Stromal cell of bone marrow (primary cell): ENCODE results near the gene IFT172.
"Not testable (repeated sequence)": the region's sequence is repeated elsewhere in the genome, so short reads cannot be mapped to it uniquely, and the experiment has no call there.

Source experiments
- DNase-seq: peaks from one replicate; pipeline ENCODE4 v3.0.0-alpha.2; 2012; ENCODE audit warnings: low read depth

IFT172 gene, protein sequence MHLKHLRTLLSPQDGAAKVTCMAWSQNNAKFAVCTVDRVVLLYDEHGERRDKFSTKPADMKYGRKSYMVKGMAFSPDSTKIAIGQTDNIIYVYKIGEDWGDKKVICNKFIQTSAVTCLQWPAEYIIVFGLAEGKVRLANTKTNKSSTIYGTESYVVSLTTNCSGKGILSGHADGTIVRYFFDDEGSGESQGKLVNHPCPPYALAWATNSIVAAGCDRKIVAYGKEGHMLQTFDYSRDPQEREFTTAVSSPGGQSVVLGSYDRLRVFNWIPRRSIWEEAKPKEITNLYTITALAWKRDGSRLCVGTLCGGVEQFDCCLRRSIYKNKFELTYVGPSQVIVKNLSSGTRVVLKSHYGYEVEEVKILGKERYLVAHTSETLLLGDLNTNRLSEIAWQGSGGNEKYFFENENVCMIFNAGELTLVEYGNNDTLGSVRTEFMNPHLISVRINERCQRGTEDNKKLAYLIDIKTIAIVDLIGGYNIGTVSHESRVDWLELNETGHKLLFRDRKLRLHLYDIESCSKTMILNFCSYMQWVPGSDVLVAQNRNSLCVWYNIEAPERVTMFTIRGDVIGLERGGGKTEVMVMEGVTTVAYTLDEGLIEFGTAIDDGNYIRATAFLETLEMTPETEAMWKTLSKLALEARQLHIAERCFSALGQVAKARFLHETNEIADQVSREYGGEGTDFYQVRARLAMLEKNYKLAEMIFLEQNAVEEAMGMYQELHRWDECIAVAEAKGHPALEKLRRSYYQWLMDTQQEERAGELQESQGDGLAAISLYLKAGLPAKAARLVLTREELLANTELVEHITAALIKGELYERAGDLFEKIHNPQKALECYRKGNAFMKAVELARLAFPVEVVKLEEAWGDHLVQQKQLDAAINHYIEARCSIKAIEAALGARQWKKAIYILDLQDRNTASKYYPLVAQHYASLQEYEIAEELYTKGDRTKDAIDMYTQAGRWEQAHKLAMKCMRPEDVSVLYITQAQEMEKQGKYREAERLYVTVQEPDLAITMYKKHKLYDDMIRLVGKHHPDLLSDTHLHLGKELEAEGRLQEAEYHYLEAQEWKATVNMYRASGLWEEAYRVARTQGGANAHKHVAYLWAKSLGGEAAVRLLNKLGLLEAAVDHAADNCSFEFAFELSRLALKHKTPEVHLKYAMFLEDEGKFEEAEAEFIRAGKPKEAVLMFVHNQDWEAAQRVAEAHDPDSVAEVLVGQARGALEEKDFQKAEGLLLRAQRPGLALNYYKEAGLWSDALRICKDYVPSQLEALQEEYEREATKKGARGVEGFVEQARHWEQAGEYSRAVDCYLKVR (N-terminal part only)

DNA sequence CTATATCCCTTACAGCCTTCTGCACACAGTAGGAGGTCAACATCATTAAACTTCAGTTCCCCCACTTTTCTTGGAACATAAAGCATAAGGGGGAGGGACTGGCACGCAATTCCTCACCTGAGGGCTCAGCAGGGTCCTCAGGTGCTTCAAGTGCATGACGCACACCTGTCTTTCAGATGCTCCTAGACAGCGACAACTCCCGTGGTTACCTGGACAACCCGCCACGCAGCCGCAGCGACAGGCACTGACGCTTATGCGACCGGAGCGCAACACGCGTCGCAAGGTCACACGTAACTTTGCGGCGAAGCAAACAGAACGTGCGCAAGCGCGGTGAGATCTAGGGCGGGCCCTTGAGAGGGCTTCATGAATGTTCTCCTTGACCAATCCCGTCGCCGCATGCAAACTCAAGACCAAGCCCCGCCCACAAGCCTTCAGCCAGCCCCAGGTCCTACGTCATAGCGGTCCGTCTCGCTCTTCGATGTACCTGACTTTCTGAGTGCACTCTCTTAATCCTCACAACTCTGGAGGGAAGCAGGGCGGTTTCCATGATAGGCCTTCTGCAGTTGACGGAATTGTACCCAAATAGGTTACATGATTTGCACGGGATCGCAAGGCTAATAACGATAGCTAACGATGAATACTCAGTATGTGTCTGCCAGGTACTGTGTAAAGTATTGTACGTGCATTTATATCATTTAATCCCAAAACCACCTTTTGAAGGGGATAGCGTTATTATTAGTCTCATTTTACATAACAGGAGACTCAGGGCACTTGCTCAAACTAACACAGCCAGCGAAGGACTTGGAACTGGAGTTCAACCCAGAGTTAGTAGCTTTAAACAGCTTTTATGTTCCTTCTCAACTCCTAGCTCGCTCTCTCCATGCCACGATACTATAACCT, at the start of gene IFT172:
Gene IFT172, minus strand, starts transcription at position 246 of the 900 bp plus-strand sequence. Its CDS starts 90 bp downstream, at position 156.
- peak; percentile 97 for DNase-seq

DNA sequence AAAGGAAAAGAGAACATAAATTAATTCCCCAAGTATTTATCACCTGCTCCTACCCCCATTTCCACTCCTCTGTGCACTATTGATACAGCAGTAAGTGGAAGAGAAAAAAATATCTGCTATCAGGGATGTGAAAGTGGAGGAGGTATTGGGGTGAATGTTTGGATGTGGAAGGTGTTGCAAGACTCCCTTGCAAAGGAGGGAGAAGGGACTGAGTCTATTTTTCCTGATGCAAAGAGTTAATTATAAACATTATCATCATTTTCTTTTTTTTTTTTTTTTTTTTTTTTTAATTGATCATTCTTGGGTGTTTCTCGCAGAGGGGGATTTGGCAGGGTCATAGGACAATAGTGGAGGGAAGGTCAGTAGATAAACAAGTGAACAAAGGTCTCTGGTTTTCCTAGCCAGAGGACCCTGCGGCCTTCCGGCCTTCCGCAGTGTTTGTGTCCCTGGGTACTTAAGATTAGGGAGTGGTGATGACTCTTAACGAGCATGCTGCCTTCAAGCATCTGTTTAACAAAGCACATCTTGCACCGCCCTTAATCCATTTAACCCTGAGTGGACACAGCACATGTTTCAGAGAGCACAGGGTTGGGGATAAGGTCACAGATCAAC, 49.4 kb upstream of the IFT172 start:
- not testable (repeated sequence) for DNase-seq

DNA sequence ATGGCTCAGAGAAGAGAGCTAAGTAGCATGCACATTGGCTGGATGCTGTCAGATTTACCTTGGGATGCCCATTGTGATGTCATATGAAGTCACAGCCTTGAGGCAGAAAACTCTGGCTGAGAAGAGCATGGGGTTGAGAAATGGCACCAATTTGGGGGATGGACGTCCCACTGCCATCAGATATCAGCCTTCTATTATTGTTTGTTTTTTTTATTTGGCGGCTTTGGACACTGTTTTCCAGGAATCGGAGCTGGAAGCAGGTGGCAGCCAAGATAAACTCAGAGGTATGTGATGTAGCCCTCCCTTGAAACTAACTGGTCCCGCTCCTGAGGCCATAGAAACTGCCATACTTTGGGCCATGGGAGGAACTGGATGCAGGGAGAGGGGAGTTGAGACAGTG, 47.7 kb upstream of the IFT172 start:
- DNase-seq, result no peak

DNA sequence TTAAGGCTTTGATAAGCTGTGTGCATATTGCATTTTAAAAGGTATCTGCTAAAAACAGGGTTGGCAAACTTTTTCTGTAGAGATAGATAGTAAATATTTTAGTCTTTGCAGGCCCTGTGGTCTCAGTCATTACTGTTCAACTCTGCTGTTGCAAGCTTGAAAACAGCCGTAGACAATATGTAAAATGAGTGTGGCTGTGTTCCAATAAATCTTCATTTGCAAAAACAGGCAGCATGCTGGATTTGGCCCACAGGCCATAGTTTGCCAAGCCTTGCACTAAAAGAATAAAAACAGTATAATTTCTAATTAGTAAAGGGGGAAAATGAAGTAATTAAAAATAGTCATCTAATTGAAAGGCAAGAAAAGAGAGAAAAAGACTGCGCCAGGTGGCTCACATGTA, 42.4 kb upstream of the IFT172 start:
- DNase-seq, result no peak

DNA sequence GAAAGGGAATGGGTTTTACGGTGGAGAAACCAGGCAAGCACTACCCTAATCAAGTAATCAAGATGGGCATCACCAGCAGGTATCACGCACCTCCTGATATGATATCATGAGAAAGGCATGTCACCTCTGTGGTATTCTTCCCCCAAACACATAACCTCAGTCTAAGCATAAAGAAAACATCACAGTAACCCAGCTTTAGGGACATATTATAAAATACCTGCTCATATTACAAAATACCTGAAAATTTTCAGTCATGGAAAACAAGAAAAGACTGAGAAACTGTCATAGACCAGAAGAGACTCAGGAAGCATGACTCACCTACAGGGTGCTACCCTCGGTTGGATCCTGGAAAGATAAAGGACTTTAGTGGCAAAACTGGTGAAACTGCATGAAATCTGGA, 37.6 kb upstream of the IFT172 start:
- DNase-seq, result no peak

DNA sequence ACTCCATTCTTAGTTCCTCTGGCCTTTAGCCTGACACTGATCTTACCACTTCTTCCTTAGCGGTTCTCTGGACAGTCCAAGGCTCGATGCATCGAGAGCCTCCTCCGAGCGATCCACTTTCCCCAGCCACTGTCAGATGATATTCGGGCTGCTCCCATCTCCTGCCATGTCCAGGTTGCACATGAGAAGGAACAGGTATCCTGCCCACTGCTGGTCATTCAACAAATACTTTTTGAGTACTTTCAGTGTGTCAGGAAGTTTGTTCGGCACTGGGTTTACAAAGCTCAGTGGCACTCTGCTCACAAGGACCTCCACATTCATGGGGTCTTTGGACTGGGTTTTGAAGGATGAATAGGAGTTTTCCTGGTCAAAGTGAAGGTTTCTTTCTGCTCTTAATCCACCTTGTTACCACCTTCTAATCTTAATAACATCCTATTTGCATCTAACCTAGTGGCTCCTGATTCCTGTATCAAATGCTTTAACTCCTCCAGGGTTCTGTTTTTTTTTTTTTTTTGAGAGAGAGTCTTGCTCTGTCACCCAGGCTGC, 32.9 kb upstream of the IFT172 start:
- DNase-seq, result no peak

DNA sequence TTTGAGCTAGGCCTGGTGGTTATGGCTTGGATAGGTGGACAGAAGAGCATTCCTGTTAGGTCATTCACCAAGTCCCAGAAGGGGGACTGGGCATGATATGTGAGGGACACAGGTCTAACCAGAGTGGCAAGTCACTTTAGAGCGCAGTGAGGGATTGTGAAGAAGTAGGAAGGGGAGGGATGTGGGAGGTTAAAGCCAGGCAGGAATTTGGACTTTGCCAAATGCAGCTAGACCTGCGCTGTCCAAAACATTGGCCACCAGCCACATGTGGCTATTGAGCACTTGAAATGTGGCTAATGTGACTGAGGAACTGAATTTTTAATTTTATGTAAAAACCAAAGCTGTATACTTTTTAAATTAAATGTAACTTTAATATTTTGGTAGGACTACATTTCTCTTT, 30.8 kb upstream of the IFT172 start:
- DNase-seq, result no peak

DNA sequence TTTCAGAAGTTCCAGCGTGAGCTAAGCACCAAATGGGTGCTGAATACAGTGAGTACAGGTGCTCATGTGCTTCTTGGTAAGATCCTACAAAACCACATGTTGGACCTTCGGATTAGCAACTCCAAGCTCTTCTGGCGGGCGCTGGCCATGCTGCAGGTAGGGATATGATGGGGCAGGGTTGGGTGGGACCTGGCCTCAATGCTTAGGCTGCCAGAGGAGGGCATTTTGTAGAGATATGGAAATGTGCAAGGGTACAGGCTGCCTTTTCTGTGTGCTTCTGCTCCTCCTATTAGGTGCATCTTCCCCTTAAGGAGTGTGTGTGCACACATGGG, 29.2 kb upstream of the IFT172 start:
- DNase-seq, result no peak

DNA sequence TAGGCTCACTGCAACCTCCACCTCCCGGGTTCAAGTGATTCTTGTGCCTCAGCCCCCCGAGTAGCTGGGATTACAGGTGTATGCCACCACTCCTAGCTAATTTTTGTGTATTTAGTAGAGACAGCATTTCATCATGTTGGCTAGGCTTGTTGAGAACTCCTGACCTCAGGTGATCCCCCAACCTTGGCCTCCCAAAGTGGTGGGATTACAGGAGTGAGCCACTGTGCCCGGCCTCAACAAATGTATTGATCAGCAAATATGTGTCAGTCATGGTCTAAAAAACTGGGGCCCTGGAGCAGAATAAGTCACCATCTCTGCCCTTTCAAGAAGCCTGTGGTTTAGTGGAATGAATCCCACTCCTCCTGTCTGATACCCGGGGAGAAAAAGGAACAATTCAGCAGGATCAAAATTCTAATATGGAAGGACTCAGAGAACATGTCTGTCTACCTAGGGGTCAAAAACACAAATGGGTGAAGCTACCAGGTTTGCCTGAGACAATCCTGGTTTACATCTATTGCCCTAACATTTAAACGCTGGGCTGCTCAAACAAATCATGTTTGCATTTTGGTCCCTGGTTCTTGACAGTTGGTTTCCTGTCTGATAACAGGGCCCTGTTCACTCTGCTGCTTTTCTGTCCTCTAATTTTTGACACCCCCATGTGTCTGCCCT, 28.7 kb upstream of the IFT172 start:
- DNase-seq, result no peak

DNA sequence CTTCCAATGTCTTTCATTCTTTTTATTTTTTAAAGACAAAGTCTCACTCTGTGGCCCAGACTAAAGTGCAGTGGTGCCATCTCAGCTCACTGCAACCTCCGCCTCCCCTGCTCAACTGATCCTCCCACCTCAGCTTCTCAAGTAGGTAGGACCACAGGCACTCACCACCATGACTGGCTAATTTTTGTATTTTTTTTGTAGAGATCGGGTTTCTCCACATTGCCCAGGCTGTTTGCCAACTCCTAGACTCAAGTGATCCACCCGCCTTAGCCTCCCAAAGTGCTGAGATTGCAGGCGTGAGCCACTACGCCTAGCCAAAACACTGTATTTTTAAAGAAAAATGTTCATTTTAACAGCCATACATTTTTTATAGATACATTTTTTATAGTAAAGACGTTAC, 19.8 kb upstream of the IFT172 start:
- DNase-seq, result peak; percentile 56

DNA sequence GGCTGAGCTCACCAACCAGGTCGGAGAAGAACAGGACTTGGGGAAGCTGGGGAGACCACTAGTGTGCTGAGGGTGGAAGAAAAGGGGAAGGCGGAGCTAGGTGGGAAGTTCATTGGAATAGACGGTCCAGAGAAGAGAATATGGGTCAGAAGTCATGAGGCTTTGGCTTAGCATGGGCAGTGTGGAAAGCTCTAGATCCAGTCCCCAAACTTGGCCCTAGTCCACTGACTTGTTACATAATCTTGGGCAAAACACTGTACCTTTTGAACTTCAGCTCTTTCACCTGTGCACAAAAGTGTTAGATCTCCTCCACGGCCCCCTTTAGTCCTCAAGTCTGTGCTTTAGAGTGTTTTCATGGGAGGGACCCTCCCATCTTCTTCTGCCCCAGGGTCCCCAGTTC, 17.8 kb upstream of the IFT172 start:
- no peak for DNase-seq

DNA sequence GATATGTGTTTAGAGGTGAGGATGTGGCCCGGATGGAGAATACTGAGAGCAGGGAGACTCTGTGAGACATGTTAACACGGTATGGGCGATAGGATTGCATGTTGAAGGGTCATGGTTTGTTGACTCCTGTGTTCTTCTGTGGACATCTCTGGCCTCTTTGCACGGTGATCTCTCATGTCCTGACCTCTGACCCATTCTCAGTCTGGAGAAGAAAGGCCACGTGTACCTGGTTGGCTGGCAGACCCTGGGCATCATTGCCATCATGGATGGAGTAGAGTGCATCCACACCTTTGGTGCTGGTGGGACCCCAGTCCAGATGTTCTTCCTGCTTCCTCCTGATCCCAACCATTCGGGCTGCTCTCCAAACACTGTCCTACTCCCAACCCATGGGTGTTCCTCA, 17.0 kb upstream of the IFT172 start:
- DNase-seq, result no peak

DNA sequence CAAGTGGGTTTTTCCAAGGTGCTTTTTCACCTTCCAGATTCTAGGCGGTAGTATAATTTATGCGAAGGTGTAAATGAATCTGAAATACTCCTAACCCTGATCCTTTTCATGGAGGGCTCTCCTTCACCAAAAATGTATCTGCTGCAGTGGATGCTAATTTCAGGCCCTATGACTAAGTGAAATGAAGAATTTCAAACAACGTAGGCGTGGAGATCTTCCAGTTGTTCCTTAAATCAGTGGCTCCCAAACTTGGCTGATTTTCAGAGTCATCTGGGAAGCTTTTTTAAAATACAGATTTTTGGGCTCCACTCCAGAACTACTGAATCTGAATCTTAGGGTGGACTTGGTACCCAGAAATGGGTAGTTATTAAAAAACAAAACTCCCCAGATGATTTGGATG, 12.6 kb upstream of the IFT172 start:
- DNase-seq, result no peak

DNA sequence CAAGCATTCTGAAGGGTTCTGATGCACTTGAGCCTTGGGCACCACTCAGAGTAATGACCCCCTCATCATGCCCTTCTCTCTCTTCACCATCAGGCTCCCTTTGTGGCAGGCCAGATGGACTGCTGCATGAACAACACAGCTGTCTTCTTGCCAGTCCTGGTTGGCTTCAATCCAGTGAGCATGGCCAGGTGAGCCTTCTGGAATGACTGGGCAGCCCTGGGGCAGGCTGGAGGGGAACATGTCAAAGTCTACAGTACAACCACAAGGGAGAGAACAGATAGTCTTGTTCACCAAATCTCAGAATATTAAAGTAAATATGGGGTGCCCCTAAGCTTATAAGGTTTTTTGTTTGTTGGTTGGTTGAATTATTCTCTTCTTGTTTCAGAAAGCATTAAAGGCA, 11.5 kb upstream of the IFT172 start:
- no peak for DNase-seq

DNA sequence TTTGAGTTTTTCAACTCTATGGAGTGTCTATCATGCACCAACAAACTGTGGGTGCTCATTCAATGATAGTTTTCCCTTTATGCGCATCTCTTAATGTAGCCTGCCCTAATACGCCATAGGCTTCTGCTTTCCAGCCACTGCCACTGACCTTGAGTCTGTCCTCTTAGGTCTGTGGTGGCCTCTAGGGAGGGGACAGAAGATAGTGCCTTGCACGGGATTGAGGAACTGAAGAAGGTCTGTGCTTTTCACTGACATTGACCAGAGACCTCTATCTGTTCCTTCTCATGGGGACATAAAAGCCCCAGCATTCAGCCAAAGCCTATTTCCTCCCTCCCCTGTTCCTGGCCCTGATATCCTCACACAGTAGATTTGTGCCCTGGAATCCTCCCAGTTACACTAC, 9.4 kb upstream of the IFT172 start:
- DNase-seq, result no peak

DNA sequence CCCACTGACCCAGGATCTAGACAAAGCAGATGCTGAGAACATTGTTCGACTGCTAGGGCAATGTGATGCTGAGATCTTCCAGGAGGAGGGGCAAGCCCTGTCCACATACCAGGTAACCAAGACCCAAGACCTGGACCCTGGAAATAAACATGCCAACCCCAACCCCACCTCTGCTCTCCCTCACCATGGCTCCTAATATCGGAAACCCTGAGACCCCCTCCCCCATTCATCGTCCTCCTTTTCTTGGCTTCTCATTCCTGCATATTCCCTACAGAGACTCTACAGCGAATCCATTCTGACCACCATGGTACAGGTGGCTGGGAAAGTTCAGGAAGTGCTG, 7.7 kb upstream of the IFT172 start:
- DNase-seq, result no peak

DNA sequence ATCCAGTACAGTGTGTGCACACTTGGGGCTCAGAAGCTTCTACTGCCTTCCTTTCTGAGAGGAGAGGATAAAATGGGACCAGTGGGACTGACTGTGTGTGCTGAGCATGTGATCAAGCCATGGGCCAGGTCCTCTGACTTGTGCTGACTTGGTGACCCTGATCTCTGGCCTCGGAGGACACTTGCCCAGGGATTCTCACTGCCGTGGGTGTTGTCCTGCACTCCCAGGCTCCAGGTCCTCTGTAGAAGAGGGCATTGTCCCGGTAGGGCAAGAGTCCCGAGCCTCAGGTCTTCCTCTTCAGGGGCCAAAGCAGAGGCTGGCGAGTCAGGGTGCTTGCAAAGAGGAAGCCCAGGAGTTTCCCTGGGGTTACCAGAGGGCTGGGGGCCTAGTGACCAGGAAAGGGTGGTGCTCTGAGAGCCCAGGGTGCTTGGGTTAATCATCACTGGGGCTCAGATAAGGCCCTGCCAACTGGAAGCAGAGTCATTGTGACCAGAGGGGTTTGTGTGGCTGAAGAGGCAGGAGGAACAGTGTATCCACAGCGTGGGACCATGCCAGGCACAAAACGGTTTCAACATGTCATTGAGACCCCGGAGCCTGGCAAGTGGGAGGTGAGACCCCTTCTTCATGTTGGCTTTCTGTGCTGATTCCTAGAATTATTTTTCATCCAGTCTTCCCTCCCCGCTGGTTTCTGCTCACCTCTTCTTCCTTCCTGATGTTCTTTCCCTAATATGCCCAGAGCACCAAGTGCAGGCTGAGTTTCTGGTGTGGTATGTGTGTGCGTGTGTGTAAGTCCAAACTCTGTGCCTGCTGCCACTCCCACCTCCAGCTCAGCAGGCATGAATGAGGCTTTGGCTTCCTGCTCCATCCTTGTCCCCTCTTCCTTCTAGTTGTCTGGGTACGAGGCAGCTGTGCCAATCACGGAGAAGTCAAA, 7.1 kb upstream of the IFT172 start, which contains the start of gene GCKR:
Gene GCKR, plus strand, starts transcription at position 483 of the 931 bp plus-strand sequence. Its CDS starts 66 bp downstream, at position 549.
- DNase-seq, result no peak

DNA sequence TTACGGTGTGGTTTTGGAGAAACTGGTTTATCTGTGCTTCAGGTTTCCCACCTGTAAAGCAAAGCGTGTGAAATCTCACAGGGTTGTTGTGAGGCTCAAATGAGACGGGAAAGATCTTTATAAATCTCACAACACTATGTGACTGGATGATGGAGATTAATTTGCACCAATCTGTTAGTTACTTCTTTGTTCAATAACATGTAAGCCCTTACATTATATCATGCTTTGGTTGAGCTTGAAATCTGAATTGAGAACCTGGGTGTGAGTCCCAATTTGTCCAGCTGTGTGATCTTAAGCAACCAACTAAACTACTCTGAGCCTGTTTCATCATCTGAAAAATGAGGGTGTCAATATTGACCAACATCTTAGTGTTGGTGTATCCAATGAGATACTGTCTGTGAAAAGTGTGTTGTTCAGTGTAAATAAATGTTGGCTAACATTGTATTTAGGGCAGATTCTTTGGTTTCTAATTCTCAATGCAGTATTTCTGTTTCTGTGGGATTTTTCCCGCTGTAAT, 6.4 kb upstream of the IFT172 start:
- DNase-seq, result no peak
